Muscle of back (tissue), 11 donors: ENCODE results near the gene DNHD1. TPM values are rescaled to one million over a fixed set of nuclear protein-coding genes. Genes with fewer than 3 reads are reported as not detected.

ENCODE experiments used
- DNase-seq, 3 donors: peaks; one replicate each; pipeline versions ENCODE4 v3.0.0 to v3.0.0-alpha.2; 2013
- polyA plus RNA-seq, 10 donors: library from polyadenylated mRNA; unstranded; fragments of 120-200 nt; gene quantifications; one replicate each; pipeline ENCODE4 v1.2.1, GENCODE V29; 2013; ENCODE audit not compliant: insufficient read length in 10 of 10

The DNHD1 gene
- polyA plus RNA-seq, 10 donors = 3.9 to 13.5 (median 5.8) TPM

- DNase-seq = no peak
These were observed 112.5 kb downstream of the DNHD1 start for GRCh38 chr11:6609502-6610015.

- DNase-seq = no peak
These were observed 113.5 kb downstream of the DNHD1 start for GRCh38 chr11:6610591-6610990.

DNA sequence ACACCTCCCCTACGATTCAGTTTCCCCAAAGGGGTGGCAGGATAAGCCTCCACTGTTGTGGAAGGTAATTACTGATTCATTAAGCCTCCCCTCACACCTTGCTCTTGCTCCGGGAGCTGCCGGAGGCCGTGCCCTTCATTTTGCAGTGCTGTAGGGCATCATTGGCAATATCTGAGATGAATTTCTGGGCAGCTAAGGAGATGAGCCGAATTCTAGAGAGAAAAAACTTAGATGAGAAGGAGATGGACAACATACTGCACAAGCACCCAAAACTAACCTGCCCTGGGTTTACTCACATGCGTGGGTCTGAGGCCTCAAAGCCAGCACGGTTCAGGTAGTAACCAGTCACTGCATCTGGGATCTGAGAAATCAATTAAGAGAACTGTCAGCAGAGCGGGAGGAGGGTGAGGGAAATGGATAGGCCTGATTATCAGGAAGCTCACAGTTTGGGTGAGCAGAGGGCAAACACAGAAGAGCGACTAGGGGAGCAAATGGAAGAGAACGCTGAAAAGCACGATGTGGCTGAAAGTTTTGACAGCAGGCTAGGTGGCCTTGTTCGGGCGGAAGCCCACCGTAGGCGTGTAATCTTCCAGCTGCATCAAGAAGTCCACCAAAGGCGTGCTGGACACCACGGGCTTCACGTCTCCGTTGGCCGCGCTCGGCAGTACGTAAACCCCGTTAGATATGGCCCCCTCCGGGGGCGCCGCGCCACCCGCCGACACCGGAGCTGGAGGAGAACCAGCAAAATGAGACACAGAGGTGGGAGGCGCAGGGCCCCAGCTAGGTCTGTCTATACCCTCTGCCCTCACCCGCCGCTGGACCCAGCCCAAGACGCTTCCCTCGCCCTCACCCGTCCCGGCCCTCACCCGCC lies 114.2 kb downstream of the DNHD1 start:
- DNase-seq = peak in 2 of 3 donors; percentile 36 to 65

GRCh38 chr11:6611963-6612212 lies 114.8 kb downstream of the DNHD1 start:
- DNase-seq = no peak

DNA sequence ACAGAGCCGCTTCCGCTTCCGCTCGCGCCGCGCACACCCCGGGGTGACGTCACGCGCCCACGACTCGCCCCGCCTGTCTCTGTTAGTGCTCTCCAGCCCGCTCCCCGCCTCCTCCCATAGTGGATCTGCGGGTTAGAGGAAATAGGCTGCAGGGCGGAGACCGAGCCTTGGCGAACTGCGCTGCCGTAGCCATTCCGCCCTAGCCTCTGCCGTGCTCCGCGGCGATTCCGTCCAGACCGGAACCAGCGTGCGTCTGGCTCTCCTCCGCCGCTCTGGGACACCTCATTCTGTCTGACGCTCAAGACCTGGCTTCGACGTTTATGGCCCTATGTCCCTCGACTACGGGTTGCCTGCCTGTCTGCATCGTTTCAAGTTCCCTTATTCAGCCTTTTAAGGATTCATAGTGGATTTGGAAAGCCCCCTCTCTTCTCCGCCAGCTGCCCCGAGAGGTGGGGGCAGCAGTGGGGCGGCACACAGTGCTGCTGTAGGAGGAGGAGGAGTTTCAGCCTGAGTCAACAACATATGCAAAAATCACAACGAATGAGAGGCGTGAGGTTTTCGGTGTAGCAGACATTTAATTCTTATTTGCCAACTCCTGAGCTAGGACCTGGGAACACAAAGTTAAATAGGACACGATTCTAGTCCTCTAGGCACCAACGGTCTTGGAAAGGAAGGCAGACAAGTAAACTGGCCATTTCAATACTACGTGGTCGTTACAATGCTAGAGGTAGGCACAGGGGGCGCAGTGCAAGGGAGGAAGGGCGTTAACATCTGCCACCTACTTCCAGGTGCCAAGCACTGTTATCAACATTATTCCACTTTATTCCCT lies 115.3 kb downstream of the DNHD1 start, which contains the start of gene TAF10:
Gene TAF10, minus strand, starts transcription at position 4 of the 829 bp plus-strand sequence. CDS start 27 bp downstream, outside the sequence.
- DNase-seq = peak; percentile 96 to 99 (median 97)

DNA sequence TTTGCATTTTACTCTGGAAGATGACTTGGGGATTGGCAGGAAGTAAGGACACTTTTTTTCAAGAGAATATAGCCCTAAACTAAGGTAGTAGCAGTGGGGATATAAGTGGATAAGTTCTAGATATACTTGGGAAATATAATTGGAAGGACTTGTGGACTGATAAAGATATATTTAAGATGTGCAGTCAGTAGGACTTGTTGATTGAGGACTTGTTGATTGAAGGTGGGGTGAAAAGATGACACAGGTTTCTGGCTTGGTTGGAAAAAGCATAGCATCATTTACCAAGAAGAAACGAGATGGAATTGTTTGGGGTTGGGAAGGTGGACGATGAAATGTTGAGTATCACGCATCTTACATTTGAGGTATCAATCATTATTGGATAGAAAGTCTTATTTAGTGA lies 116.4 kb downstream of the DNHD1 start:
- DNase-seq = no peak

- no peak for DNase-seq
These were observed 117.4 kb downstream of the DNHD1 start for GRCh38 chr11:6614446-6614845.

DNA sequence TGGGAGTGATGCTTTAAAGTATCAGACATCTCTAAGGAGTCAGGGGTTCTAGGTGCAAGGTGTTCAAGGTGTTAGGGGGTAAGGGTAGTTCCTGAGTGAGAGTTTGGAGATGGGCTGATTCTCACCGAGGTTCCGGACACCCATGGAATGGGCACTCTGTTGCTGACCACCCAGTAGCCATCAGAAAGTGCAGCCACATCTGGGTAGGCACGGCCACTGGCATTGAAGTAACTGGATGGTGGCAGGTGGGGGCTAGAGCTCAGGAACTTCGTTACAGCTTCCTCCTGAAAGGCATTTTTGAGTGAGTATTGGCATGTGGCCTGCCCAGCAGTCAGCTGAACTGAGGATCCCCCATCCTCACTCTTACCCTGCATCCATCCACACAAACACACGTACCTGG lies 118.0 kb downstream of the DNHD1 start:
- no peak for DNase-seq

DNA sequence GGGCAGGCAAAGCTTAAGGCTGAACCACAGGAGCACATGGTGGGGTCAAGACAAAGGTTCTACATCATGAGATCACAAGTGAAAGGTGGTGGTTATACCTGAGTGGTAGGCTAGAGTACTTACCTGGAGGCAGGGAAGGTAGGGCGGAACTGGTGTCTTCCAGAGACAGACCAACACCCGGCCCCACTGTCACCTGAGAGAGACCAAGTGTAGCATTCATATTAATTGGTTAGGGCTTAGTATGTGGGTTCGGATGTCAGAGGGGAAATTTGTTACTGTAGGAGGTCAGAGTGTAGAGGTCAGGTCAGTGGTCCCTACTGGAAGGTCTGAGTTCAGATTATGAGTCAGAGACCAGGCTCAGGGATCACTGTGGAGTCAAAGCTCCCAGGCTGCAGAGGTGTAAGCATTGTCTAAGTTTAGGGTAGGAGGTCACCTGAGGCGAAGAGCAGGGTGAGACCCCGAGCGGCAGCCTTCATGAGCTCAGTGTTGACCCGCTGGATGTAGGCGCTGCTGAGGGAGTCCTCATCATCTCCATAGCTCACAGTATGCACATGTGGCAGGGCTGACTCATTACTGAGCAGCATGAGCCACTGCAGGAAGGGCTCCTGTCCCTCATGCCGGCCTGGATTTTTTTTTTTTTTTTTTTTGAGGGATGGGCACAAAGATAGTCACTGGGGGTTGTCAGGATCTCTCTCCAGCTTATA lies 119.0 kb downstream of the DNHD1 start:
- no peak for DNase-seq

DNA sequence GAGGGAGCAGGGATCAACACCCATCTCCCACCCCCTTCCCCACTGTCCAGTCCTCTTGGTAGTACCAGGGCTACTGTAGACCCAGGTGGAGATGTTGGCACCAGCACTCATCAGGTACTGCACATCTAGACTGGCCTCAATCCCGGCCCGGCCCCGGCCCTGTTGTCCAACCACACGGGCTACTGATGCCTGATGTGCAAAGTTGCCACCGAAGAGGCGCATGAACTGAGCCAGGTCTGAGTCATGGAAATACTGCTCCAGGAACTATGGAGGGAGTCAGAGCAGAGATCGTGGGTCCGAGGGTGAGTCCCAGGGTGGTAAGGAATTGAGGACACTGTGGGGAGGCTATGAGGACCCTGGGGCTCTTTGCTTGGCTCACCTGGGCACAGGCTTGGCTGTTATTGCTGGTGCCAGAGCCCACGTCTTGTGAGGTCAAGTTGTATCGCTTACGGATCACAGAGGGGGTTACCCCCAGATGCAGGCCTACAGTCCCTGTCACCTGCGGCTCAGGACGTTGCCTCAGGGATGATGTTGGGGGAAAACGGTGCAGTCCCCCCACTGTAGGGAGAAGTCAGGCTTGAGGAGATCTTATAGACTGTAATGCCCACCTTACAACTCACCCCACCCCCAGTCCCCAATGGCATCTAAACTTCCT lies 119.6 kb downstream of the DNHD1 start:
- no peak for DNase-seq

- DNase-seq = no peak
These were observed 120.3 kb downstream of the DNHD1 start for GRCh38 chr11:6617315-6617781.

DNA sequence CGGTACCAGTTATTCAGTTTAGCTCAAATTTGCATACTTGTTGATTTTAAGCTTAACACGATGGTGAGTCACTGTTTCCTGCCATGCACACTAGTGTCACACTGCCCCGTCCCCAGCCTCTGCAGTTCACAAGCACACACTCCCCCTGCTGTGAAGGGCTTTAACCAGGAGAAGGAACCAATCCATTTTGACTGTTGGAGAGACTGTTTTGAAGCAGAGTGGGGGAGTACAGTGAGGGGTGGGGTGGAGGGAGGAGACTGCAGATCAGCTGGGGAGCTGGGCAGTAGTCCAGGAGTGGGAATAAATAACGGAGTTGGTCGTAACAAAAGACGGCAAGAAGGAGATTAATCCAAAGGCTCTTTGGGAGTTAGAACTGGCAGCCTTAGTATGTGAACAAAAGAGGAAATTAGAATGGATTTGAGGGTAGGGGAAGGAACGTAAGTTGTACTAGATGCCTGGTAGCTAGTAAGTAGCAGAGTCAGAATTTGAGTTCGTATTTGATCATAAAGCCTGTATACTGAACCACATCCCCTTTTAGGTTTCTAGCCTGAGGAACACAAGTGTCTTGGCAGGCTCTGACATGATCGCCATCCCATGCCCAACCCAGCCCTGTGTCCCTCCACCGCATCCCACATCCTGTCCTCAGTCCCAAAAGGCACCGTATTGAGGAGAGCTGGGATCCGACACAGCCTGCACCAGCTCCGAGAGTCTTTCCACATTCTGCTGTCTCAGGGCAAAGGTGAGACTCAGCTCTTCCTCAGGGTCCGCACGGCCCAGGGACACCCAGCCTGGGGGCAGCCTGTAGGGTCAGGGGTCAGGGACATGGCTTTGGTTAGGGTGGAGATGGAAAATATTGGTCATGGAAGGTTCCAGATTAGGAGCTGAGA lies 121.3 kb downstream of the DNHD1 start:
- DNase-seq = peak in 2 of 3 donors; percentile 54 to 76

GRCh38 chr11:6619004-6619745 lies 122.1 kb downstream of the DNHD1 start, which contains the start of gene TPP1:
Gene TPP1 (minus strand): TSS chr11:6619422. CDS start chr11:6619400, 22 bp downstream.
- DNase-seq = peak; percentile 95 to 97 (median 96)

- DNase-seq = no peak
These were observed 123.6 kb downstream of the DNHD1 start for GRCh38 chr11:6620636-6621035.

Other genes starting within 250 kb of the DNHD1 start
- under 1 TPM in 1 of 10 donors, not detected in 9; 0.22 TPM for gene CCKBR, start 237.4 kb upstream of the DNHD1 start, polyA plus RNA-seq
- gene CAVIN3, start 176.8 kb upstream of the DNHD1 start, polyA plus RNA-seq = 10 to 100 TPM; 15.6 to 42.7 (median 27.7) TPM
- 10 to 100 TPM; 21.8 to 26.7 (median 24.5) TPM for gene SMPD1, start 106.8 kb upstream of the DNHD1 start, polyA plus RNA-seq
- 10 to 100 TPM; 27.2 to 31.7 (median 28.4) TPM for gene APBB1, start 78.2 kb upstream of the DNHD1 start, polyA plus RNA-seq
- gene HPX, start 56.3 kb upstream of the DNHD1 start, polyA plus RNA-seq = 1 to 10 TPM in 8 of 10 donors, under 1 TPM in 2; 0.87 to 5.4 (median 1.9) TPM
- gene TRIM3, start 23.3 kb upstream of the DNHD1 start, polyA plus RNA-seq = 10 to 100 TPM; 11.9 to 21.2 (median 14.1) TPM
- gene ARFIP2, start 15.9 kb upstream of the DNHD1 start, polyA plus RNA-seq = 10 to 100 TPM; 29.4 to 42.6 (median 32.8) TPM
- 10 to 100 TPM; 16.0 to 22.0 (median 18.3) TPM for gene TIMM10B, start 15.8 kb upstream of the DNHD1 start, polyA plus RNA-seq
- 10 to 100 TPM; 16.4 to 22.6 (median 18.6) TPM for gene RRP8, start 106.3 kb downstream of the DNHD1 start, polyA plus RNA-seq
- 100 to 1,000 TPM; 135 to 163 (median 147) TPM for gene ILK, start 106.5 kb downstream of the DNHD1 start, polyA plus RNA-seq
- gene TAF10, start 114.9 kb downstream of the DNHD1 start, polyA plus RNA-seq = 100 to 1,000 TPM in 6 of 10 donors, 10 to 100 TPM in 4; 96.4 to 127 (median 108) TPM
- 10 to 100 TPM; 36.4 to 48.0 (median 40.9) TPM for gene TPP1, start 122.1 kb downstream of the DNHD1 start, polyA plus RNA-seq
- 10 to 100 TPM; 36.7 to 66.6 (median 43.7) TPM for gene DCHS1, start 158.5 kb downstream of the DNHD1 start, polyA plus RNA-seq
- 10 to 100 TPM; 54.3 to 79.9 (median 59.9) TPM for gene MRPL17, start 186.1 kb downstream of the DNHD1 start, polyA plus RNA-seq